Fibroblast of the aortic adventitia (primary cell): Measurements from ENCODE around the gene COA8. TPM values are rescaled to one million over a fixed set of nuclear protein-coding genes. Genes with fewer than 3 reads are reported as not detected.
"Not testable (repeated sequence)": the region's sequence is repeated elsewhere in the genome, so short reads cannot be mapped to it uniquely, and the experiment has no call there.

Source experiments
- DNase-seq: peaks from one replicate; pipeline ENCODE4 v3.0.0-alpha.2; 2010; ENCODE audit warnings: low read depth
- H3K4me3 ChIP-seq: 2 replicates; pipeline ENCODE4 v1.5.1; 2011; ENCODE audit warnings: low read depth, mild to moderate bottlenecking, control low read depth, low read length, moderate library complexity
- CTCF ChIP-seq: IDR thresholded peaks from 2 replicates; pipeline ENCODE4 v1.5.1; 2011; ENCODE audit warnings: mild to moderate bottlenecking, low read length, control low read depth, inconsistent platforms; ENCODE audit not compliant: insufficient read depth
- total RNA-seq: library from RNA; depleted of rRNA; stranded (reverse); fragments of >200 nt; gene quantifications from 2 replicates; pipeline ENCODE4 v1.2.3, GENCODE V29; 2012; ENCODE audit warnings: low replicate concordance

The COA8 gene
- total RNA-seq, 1 donor: 23.6 TPM

- no peak for TF ChIP-seq CTCF
- no peak for DNase-seq
- H3K4me3 ChIP-seq: no peak overlapping the region
Observed at GRCh38 chr14:103600503-103600902, 37.7 kb downstream of the COA8 start.

GRCh38 chr14:103604620-103605019 lies 41.9 kb downstream of the COA8 start:
- H3K4me3 ChIP-seq: no peak overlapping the region
- TF ChIP-seq CTCF: no peak
- DNase-seq: no peak

- H3K4me3 ChIP-seq: peak overlapping the region; percentile 9
- TF ChIP-seq CTCF: peak; percentile 30
- DNase-seq: peak; percentile 85
Observed at GRCh38 chr14:103606963-103607668, 44.4 kb downstream of the COA8 start.

GRCh38 chr14:103607822-103608221 lies 45.1 kb downstream of the COA8 start:
- no peak overlapping the region for H3K4me3 ChIP-seq
- no peak for DNase-seq
- no peak for TF ChIP-seq CTCF

- H3K4me3 ChIP-seq, DNase-seq: not testable (repeated sequence)
Observed at GRCh38 chr14:103609081-103609480, 46.3 kb downstream of the COA8 start.

- DNase-seq: no peak
- no peak for TF ChIP-seq CTCF
- no peak overlapping the region for H3K4me3 ChIP-seq
Observed at GRCh38 chr14:103611215-103611614, 48.5 kb downstream of the COA8 start.

GRCh38 chr14:103613517-103613916 lies 50.8 kb downstream of the COA8 start:
- H3K4me3 ChIP-seq: no peak overlapping the region
- peak; percentile 39 for TF ChIP-seq CTCF
- peak; percentile 27 for DNase-seq
